Hepatocyte (in vitro differentiated cells): ENCODE measurements around the gene C19orf25.

Source experiments
- CTCF ChIP-seq: fragments of 200-600 bp; sonication (generic); IDR thresholded peaks from 2 replicates; pipeline ENCODE4 v1.5.1; 2016; ENCODE audit warnings: antibody characterized with exemption, mild to moderate bottlenecking; ENCODE audit not compliant: poor library complexity
- EZH2 ChIP-seq: fragments of 200-600 bp; sonication (generic); IDR thresholded peaks from 2 replicates; pipeline ENCODE4 v1.6.1; 2016; ENCODE audit warnings: antibody characterized with exemption, mild to moderate bottlenecking, borderline replicate concordance

- TF ChIP-seq CTCF: no peak
- no peak for TF ChIP-seq EZH2
Observed at GRCh38 chr19:1430246-1430645, 48.8 kb downstream of the C19orf25 start.
